HG03095 (cell line): ENCODE measurements around the gene FAM107B.
A peak's percentile ranks its signal among the peaks of the same experiment; 100 is the strongest.

Source experiments
- ATAC-seq: cut with Tn5 transposase; IDR thresholded peaks from one replicate; pipeline ENCODE4 v1.9.1; 2021; ENCODE audit warnings: moderate library complexity; ENCODE audit not compliant: unreplicated experiment

Gene FAM107B

GRCh38 chr10:14779001-14779651 lies 4.4 kb upstream of the FAM107B start:
- ATAC-seq, result no peak

GRCh38 chr10:14776546-14776945 lies 1.8 kb upstream of the FAM107B start:
- no peak for ATAC-seq

DNA sequence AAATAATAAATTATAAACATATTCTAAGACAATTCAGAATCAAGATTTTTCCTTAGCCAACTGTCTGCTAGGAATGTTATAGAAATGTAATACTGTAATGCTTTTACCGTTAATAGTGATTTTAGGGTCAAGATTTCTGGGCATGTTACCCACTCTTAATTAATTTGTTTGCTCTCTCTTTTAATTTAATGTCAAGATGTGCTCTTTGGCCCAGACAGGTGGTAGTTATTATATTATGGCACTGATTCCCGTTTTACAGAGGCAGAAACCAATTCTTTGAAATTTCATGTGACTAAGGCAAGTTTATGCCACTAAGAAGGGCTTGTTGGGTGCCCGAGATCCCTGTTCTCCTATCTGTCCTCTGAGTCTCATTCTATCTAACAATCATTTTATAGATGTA lies 959 bp upstream of the FAM107B start:
- no peak for ATAC-seq

DNA sequence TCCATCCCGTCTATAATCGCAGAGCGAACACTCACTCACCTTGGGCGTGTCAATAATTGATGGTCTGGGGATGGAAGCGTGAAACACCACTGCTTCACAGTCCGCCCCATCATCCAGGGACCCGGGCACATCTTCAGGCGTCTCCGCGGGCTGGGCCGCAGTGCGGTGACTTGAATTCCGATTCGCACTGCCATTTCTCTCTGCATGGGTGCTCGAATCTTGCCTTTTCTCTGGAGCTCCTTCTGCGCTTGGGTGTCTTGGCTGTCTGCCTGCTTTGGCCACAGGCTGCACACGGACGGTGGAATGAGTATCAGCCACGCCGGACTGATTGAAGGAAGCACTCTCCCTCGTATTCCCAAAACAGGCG lies 500 bp downstream of the FAM107B start:
- no peak for ATAC-seq

DNA sequence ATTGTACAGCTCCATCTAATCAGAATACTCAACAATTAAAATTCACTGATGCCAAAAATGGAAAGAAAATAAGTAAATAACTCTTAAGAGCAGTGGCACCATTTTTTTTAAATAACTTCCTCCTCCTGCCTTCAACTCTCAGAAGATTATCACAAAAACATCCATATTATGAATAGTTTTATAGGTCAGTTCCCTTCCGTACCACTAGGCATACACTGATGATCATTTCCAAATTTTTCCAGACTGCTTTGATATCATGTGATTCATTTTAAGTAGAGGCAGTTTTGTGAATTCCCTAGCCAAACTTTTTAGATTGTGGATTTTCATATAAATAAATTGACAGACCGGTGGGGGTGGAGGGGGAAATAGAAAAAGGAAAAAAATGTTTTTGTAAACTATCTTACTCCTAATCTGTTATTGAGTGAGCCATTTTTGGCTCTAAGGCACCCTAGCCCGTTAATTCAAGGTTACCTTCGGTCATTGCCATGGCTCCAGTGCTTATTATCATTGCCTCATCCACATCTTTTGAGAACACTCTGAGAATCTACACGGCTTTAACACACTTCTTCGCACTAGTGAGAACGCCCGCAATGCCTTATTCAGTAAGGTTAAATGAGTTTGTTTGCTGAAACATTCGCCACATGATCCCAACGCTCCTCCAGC lies 1.0 kb downstream of the FAM107B start:
- ATAC-seq, result no peak

- ATAC-seq, result no peak
Observed at GRCh38 chr10:14772399-14772798, 2.3 kb downstream of the FAM107B start.

DNA sequence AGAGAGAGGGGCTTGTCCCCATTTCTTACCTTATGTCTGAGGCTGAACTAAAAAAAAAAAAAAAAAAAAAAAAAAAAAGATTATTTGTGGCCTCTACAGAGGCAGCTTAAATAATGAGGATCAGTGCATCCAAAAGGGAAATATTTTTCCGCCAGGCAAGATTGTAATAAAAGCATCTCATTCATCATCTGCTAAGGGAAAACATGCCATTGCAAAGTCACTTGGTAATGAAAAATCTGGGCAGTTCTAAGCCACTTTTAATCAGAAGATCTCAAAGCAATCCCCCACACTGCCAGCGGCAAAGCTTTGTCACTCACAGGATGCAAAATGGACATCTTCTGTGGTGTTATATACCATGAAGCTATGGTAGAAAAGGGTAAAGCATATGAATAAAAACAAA lies 3.8 kb downstream of the FAM107B start:
- no peak for ATAC-seq

- ATAC-seq, result no peak
Observed at GRCh38 chr10:14761372-14761771, 13.3 kb downstream of the FAM107B start.

DNA sequence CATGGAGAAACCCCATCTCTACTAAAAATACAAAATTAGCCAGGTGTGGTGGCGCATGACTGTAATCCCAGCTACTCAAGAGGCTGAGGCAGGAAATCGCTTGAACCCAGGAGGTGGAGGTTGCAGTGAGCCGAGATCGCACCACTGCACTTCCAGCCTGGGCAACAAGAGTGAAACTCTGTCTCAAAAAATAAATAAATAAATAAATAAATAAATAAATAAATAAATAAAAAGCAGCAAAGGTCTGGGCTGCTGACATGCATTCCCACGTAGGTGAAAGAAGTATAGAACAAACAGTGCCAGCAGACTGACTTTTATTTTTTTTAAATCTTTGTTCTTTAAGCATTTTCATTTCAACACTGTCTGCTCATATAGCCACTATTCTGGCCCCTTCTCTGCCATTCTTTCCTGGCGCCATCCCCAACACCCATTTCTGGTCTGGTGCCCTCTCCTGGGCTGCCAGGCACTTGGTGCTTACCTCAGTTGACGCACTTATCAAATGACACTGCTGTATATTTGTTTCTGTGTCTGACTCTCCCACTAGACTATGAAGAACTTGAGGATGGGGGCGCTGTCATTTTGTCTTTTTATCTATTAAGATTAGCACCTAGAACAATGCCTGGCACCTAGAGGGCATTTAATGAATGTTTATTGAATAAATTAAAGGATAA lies 15.6 kb downstream of the FAM107B start:
- no peak for ATAC-seq

GRCh38 chr10:14758451-14758850 lies 16.2 kb downstream of the FAM107B start:
- no peak for ATAC-seq

- no peak for ATAC-seq
Observed at GRCh38 chr10:14757986-14758385, 16.7 kb downstream of the FAM107B start.

DNA sequence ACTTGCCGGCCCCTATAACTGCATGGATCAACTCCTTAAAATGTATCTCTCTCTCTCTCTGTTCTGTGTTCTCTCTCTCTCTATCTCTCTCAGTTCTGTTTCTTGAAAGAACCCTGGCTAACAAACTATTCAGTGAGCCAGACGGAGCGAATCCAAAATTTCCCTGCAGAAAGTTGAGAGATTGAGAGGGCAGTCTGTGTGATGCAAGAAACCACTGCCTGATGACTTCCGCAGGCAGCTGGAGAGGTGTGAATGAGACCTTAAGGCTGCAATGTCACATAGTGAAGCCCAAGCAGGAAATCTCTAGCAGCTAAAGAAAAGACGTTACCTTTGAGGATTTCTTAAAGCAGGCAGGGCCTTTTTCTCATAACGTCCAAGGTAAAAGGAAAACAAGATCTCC lies 17.3 kb downstream of the FAM107B start:
- no peak for ATAC-seq

GRCh38 chr10:14753441-14753840 lies 21.3 kb downstream of the FAM107B start:
- ATAC-seq, result no peak

GRCh38 chr10:14751921-14752320 lies 22.8 kb downstream of the FAM107B start:
- no peak for ATAC-seq

DNA sequence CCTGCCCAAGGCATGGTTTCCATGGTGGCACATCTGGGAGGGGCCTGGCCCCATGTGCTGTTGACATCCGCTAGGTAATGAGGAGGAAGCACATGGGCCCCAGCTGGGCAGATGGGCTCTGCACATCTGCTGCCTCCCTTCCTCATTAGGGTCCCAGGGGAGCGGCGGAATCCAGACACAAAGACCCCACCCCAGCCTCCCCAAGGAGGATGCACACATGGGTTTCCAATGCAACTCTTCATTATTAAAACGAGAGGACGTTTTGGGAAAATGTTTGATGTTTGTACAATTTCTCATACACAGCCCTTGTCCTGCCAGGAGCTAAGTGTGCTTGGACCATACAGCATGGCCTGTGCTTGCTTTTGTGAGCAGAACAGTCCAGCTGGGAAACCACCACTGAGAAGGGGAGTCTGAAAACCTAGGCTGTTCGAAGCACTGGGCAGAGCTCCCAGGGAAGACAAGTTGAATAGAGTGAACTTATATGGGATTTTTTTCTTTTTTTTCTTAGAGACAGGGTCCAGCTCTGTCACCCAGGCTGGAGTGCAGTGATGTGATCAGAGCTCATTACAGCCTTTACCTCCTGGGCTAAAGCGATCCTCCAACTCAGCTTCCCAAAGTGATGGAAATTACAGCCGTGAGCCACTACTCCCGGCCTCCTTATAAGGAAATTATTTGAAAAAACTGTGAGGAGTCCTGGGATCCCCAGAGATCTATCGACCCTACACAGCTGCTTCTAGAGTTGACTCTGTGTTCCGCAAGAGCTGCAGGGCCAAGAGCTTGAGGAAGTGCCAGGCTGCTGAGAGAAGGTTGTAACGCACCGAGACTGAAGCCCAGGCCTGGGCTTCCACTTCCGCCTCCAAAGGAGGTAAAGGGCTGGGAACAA lies 23.4 kb downstream of the FAM107B start:
- ATAC-seq, result no peak

GRCh38 chr10:14749070-14749809 lies 25.5 kb downstream of the FAM107B start:
- no peak for ATAC-seq

DNA sequence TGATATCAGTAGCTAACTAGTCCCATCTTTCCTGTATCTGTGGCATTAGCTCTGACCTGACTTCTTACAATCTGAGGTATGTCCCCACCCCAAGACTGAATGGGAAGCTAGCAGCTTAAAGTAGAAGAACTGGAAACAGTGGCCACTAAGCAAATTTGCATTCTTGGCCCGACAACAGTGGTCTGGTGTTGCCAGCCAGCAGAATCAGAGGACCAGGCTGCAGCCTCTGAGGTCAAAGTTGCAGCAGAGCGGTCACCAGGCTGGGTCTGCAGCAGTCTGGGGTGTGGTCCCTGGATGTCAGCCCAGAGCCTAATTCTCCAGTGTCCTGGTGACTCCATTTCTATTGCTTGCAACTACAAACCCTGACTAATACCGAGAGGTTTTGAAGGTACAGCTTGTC lies 26.3 kb downstream of the FAM107B start:
- no peak for ATAC-seq

DNA sequence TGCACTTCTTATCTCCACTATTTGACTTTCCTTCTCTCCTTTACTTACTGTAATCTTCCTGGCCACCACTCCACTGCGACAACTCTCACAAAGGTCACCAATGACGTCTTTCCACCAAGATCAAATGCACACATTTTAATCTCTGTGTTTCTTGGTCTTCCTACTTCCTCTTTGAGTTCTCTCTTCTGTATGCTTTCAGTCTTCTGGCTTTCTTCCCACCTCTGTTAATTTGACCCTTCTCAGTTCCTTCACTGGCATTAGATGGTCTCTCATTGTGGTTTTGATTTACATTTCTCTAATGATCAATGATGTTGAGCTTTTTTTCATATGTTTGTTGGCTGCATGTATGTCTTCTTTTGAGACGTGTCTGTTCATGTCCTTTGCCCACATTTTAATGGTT lies 31.9 kb downstream of the FAM107B start:
- peak; percentile 69 for ATAC-seq

GRCh38 chr10:14742382-14742781 lies 32.3 kb downstream of the FAM107B start:
- peak; percentile 11 for ATAC-seq

DNA sequence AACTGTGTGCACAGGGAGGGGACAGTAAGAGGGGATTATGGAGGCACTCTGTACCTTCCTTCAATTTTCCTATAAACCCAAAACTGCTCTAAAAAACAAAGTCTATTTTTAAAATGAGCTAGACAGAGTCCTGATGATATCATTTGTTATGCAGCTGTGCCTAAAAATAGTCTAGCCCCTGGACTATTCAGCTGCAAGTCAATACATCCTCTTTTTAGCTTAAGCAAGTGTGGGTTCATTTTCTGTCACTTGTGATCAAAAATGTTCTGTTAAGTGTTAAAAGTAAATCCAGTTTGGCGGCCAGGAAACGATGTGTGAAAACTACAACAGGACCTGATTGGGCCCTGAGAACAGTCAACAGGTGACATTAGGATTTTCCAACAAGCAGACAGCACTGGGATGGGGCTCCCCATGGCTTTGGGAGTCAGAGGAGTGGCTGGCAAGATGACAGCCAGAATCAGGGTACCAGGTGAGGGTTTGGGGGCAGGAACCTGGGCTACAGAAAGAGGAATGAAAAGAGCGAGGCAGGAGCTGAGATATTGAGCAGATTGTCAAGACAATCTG lies 33.9 kb downstream of the FAM107B start:
- peak; percentile 44 for ATAC-seq
